Gastroesophageal sphincter (tissue), 4 donors: Measurements from ENCODE around the gene CLEC1A. TPM values are rescaled to one million over a fixed set of nuclear protein-coding genes. Genes with fewer than 3 reads are reported as not detected.

Experiments used
- ATAC-seq: fragments of 150-250 bp; one replicate; pipeline ENCODE4 v1.9.1; 2016; ENCODE audit warnings: mild to moderate bottlenecking, moderate library complexity
- H3K27ac ChIP-seq, 4 donors: fragments of 200-600 bp; sonication (generic) in 3 of 4; 1 replicate in 3 of 4; 2 replicates in 1 of 4; pipeline ENCODE4 v1.5.1; 2016 to 2019
- H3K27me3 ChIP-seq: fragments of 200-600 bp; sonication (generic); one replicate; pipeline ENCODE4 v1.5.1; 2019
- H3K36me3 ChIP-seq, 2 donors: fragments of 200-600 bp; sonication (generic); one replicate each; pipeline ENCODE4 v1.5.1; 2019; ENCODE audit warnings: control low read depth in 1 of 2
- H3K4me1 ChIP-seq, 3 donors: fragments of 200-600 bp; sonication (generic); 1 replicate in 2 of 3; 2 replicates in 1 of 3; pipeline ENCODE4 v1.5.1; 2016 to 2019; ENCODE audit warnings: control low read depth in 2 of 3
- H3K4me3 ChIP-seq, 2 donors: fragments of 200-600 bp; sonication (generic); one replicate each; pipeline ENCODE4 v1.5.1; 2019; ENCODE audit warnings: mild to moderate bottlenecking in 1 of 2, moderate library complexity in 1 of 2
- H3K9me3 ChIP-seq, 3 donors: fragments of 200-600 bp; sonication (generic); one replicate each; pipeline ENCODE4 v1.5.1; 2017 to 2019; ENCODE audit warnings: control low read depth in 2 of 3
- CTCF ChIP-seq, 4 experiments: fragments of 200-600 bp in 2 of 4; fragments of 450-650 bp in 2 of 4; sonication (generic) in 1 of 4; IDR thresholded peaks; one replicate each; pipeline ENCODE4 v1.5.1; 2017 to 2019; ENCODE audit warnings: antibody characterized with exemption in 4 of 4, mild to moderate bottlenecking in 2 of 4, moderate library complexity in 2 of 4
- EP300 ChIP-seq: sonication (generic); formaldehyde crosslinking; IDR thresholded peaks from one replicate; pipeline ENCODE4 v1.6.1; 2017; ENCODE audit warnings: antibody characterized with exemption, mild to moderate bottlenecking
- POLR2A ChIP-seq, 2 donors: fragments of 450-650 bp; IDR thresholded peaks; one replicate each; pipeline ENCODE4 v1.6.1; 2017; ENCODE audit warnings: antibody characterized with exemption in 2 of 2, mild to moderate bottlenecking in 2 of 2, moderate library complexity in 1 of 2
- POLR2AphosphoS5 ChIP-seq: sonication (generic); formaldehyde crosslinking; IDR thresholded peaks from one replicate; pipeline ENCODE4 v1.6.1; 2017; ENCODE audit warnings: antibody characterized with exemption
- WGBS, 2 donors: methylation state at CpG; one replicate each; pipeline ENCODE4 v1.1.5; 2018; ENCODE audit warnings: low coverage in 1 of 2; 5-methylcytosine and 5-hydroxymethylcytosine counted together
- total RNA-seq, 4 donors: library from RNA; depleted of rRNA; stranded (reverse); fragments of >200 nt; gene quantifications; one replicate each; pipeline ENCODE4 v1.1.0, GENCODE V29; 2016

Gene CLEC1A
- total RNA-seq, 4 donors from 2014 or later = 1.4 to 4.7 (median 2.4) TPM

GRCh38 chr12:10086387-10086786 is 12.4 kb downstream of the CLEC1A start:
- Histone ChIP-seq H3K27me3 (no peaks in the 10 kb centered on the region), H3K9me3 (no peaks in the 10 kb centered on the region), H3K4me3 (no peak overlapping the region), H3K36me3 (no peaks in the 10 kb centered on the region), H3K27ac (no peak overlapping the region), H3K4me1 (no peaks in the 10 kb centered on the region)
- WGBS, 2 donors = 72% methylated on average over 3 of the region's 3 CpGs; no CpG with 5 or more reads in 1 of the 2 donors
- ATAC-seq = no peak
- TF ChIP-seq POLR2AphosphoS5 = no peak
- no peak for TF ChIP-seq EP300
- TF ChIP-seq CTCF (IDR thresholded peaks at IDR 0.05) = no peak
- TF ChIP-seq POLR2A (IDR thresholded peaks at IDR 0.05) = no peak

- Histone ChIP-seq H3K9me3 (no peaks in the 10 kb centered on the region), H3K27me3 (no peaks in the 10 kb centered on the region), H3K36me3 (no peaks in the 10 kb centered on the region), H3K4me3 (no peak overlapping the region), H3K4me1 (no peaks in the 10 kb centered on the region), H3K27ac (no peak overlapping the region)
- WGBS, 2 donors = 67% methylated on average over 3 of the region's 6 CpGs; no CpG with 5 or more reads in 1 of the 2 donors
- ATAC-seq = no peak
- no peak for TF ChIP-seq CTCF (IDR thresholded peaks at IDR 0.05)
- TF ChIP-seq POLR2A (IDR thresholded peaks at IDR 0.05) = no peak
- no peak for TF ChIP-seq POLR2AphosphoS5
- no peak for TF ChIP-seq EP300
Measured at GRCh38 chr12:10084733-10085132, 14.1 kb downstream of the CLEC1A start.

- no peak for ATAC-seq
- no peak for TF ChIP-seq POLR2A (IDR thresholded peaks at IDR 0.05)
- no peak for TF ChIP-seq POLR2AphosphoS5
- no peaks in the 10 kb centered on the region for H3K4me1 ChIP-seq
- no peaks in the 10 kb centered on the region for H3K36me3 ChIP-seq
- H3K27ac ChIP-seq = no peak overlapping the region
- H3K9me3 ChIP-seq = no peaks in the 10 kb centered on the region
- no peak overlapping the region for H3K4me3 ChIP-seq
- WGBS, 2 donors = 82% methylated on average over 4 of the region's 5 CpGs; no CpG with 5 or more reads in 1 of the 2 donors
- no peaks in the 10 kb centered on the region for H3K27me3 ChIP-seq
Measured at GRCh38 chr12:10082117-10082874, 16.5 kb downstream of the CLEC1A start.

- H3K27ac ChIP-seq = no peak overlapping the region
- no peak for ATAC-seq
- H3K27me3 ChIP-seq = no peaks in the 10 kb centered on the region
- no peaks in the 10 kb centered on the region for H3K36me3 ChIP-seq
- no peaks in the 10 kb centered on the region for H3K9me3 ChIP-seq
- TF ChIP-seq POLR2A (IDR thresholded peaks at IDR 0.05) (no peak), EP300 (no peak), POLR2AphosphoS5 (no peak), CTCF (IDR thresholded peaks at IDR 0.05) (no peak)
- no peaks in the 10 kb centered on the region for H3K4me1 ChIP-seq
- H3K4me3 ChIP-seq = no peak overlapping the region
Measured at GRCh38 chr12:10075451-10075850, 23.3 kb downstream of the CLEC1A start.

GRCh38 chr12:10073261-10073660 is 25.5 kb downstream of the CLEC1A start:
- no peak for ATAC-seq
- TF ChIP-seq CTCF (IDR thresholded peaks at IDR 0.05) (no peak), POLR2A (IDR thresholded peaks at IDR 0.05) (no peak), EP300 (no peak), POLR2AphosphoS5 (no peak)
- Histone ChIP-seq H3K27ac (no peak overlapping the region), H3K27me3 (no peaks in the 10 kb centered on the region), H3K4me3 (no peak overlapping the region), H3K36me3 (no peaks in the 10 kb centered on the region), H3K9me3 (no peaks in the 10 kb centered on the region), H3K4me1 (no peaks in the 10 kb centered on the region)
- 90 to 100% methylated on average over 3 to 5 of the region's 5 CpGs for WGBS, 2 donors
